NCI-H1417 (cell line): ENCODE measurements around the gene FHL3.
"Not testable (repeated sequence)": the region's sequence is repeated elsewhere in the genome, so short reads cannot be mapped to it uniquely, and the experiment has no call there.

Experiments
- DNase-seq, 3 experiments: peaks; one replicate each; lab custom pipeline; 2025; lab: John Stamatoyannopoulos, UW

The FHL3 gene

DNA sequence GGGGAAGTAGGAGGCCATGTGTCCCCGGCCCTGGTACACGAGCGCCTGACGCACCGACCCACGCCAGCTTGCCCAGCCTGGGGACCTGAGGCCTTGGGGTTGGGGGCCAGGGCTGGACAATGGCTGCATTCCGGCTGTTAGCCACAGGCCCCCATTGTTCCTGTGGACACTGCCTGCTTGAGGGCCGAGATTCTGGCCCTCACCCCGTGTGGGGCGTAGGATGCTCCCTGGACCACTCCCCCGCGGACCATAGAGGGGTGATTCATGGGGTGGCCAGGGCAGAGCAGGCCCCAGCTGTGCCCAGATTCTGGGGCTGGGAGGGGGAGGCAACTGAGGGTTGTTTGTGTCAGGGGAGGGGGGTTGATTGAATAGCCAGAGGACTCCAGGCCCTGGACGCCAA lies 29.6 kb upstream of the FHL3 start:
- no peak for DNase-seq

DNA sequence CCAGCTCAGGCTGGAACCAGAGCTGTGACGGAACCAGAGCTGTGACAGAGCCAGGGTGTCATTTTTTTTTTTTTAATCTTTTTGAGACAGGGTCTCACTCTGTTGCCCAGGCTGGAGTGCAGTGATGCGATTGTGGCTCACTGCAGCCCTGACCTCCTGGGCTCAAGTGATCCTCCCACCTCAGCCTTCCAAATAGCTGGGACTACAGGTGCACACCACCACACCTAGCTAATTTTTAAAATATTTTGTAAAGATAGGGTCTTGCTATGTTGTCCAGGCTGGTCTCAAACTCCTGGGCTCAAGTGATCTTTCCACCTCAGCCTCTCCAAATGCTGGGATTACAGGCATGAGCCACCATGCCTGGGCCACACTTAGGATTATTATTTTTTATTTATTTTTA lies 27.7 kb upstream of the FHL3 start:
- DNase-seq, result not testable (repeated sequence)

- DNase-seq, result no peak
Measured at GRCh38 chr1:38031513-38031866, 26.2 kb upstream of the FHL3 start.

GRCh38 chr1:38030596-38031512 lies 25.5 kb upstream of the FHL3 start:
- no peak for DNase-seq

- peak in 2 of 3 experiments; percentile 51 to 77 for DNase-seq
Measured at GRCh38 chr1:38029685-38030511, 24.6 kb upstream of the FHL3 start.

DNA sequence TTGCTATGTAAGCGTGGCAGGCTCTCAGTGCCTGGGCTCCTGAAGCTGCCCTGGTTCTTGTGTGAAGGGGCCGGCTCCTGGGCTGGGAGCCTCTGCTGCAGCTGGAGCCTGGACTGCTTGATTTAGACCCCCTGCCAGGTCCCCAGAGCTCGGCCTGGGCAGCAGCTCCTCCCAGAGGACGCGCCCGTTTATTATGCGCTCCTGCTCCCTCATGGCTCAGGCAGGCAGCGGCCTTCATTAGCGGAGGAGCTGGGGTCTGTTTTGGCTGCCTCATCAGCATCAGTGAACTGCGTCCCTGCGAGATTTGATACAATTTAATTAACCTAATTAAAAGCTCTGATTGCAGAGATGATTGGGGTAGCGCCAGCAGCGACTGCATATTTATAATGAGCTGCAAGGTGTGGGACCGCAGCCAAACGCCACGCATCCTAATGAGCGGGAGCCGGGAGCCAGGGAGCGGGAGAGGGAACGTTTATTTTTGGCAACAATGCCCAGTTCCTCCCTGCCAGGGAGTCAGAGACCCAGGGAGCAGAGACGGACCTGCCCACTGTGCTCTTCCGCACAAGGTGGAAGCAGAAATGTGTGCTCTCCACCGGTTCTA lies 23.9 kb upstream of the FHL3 start:
- peak in 2 of 3 experiments; percentile 80 to 91 for DNase-seq

DNA sequence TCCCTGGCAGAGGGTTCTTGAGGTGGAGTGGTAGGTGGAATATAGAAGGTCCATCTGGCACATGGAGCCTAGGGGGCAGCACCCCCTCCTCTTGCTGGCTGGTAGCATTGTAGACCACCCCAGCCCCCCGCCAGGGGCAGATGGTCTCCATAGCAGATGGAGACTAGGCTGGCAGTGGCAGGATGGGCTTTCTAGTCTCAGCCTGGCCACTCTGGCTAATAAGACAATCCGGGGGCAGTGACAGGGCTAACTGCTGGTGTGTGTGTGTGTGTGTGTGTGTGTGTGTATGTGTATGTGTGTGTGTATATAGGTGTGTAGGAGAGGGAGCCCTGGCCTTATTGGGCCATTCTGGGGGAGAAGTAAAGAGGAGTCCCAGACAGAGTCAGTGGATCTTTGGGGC lies 23.4 kb upstream of the FHL3 start:
- DNase-seq, result peak in 1 of 3 experiments; percentile 34

GRCh38 chr1:38028105-38028591 lies 22.8 kb upstream of the FHL3 start:
- peak in 2 of 3 experiments; percentile 34 to 53 for DNase-seq

DNA sequence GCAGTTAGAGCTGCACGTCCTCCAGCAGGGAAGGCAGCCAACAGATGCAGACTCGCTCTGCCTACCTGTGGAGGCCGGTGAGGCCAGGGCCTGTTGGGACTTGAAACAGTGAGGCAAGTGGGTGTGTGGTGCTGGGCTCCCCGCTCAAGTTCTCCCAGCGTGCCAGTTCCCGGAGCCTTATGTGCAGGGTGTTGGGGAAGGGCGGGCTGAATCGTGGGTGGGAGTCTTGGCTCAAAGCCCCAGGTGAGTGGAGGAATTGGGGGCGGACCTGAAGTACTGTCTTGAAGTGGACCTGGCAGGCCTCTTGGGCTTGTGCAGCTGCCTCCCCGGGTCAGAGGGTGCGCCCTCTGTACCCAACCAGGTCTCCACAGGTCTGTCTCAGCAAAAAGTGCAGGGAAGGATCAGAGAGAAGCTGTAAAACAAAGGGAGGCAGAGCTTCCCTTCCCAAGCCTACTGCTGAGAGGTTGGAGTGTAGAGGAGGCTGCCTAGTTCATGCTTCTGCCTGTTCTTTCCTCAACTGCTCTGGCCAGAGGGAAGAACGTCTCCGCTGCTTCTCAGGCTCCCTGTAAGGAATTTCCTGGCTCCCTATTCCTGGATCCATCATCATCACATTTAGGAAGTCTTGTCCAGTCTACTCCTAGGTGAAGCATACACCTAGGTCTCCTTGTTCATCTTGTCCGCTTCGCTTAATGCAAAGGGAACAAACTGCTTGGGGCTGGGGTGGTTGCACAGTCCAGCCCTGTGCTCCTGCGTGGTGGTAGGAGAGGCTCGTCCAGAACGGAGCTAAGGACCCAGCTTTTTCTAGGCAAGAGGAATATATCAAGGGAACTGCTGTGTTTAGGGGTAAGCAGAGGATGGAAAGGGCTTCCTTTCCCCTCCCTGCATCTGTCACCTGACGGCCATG lies 22.1 kb upstream of the FHL3 start:
- no peak for DNase-seq

DNA sequence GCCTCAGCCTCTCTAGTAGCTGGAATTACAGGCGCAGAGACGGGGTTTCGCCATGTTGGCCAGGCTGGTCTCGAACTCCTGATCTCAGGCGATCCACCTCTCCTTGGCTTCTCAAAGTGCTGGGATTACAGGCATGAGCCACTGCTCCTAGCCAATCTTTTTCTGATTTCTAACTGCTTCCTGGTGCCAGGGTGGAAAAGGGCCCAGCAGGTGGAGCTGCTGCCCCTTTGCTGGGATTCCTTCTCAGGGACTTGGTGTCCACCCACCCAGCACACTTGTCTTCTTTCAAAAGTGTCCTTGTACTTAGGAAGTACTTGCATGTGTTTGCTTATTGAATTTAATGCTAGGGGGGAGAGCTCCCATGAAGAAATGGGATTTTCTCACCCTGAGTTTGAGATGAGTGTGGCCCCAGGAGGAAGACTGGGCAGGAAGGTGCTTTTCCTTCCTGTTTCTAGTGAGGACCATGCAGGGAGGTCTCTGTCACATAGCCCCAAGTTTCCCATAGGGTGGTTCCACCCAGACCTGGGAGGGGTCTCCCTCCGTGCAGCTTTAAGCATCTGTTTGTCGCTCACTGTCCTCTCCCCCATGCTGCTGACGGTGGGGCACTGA lies 21.4 kb upstream of the FHL3 start:
- peak; percentile 44 to 66 (median 47) for DNase-seq

- no peak for DNase-seq
Measured at GRCh38 chr1:38025664-38026063, 20.4 kb upstream of the FHL3 start.

DNA sequence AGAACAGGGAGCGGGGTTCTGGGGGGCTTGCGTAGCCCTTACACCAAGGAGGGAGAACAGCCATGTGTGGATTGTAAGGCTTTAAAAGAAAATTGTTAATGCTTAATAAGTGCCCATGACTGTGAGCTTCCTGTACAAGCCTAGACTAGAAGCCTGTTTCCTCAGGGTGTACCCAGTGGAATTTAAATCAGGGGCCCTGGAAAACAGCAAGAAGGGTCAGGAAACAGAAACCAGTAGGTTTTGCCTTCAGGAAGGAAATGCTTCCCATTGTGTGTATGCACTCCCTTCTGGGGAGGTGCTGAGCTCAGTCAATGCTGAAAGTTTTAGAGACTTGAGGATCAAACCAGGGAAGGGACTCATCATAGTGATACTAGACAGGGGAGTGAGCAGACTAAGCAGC lies 19.9 kb upstream of the FHL3 start:
- no peak for DNase-seq

DNA sequence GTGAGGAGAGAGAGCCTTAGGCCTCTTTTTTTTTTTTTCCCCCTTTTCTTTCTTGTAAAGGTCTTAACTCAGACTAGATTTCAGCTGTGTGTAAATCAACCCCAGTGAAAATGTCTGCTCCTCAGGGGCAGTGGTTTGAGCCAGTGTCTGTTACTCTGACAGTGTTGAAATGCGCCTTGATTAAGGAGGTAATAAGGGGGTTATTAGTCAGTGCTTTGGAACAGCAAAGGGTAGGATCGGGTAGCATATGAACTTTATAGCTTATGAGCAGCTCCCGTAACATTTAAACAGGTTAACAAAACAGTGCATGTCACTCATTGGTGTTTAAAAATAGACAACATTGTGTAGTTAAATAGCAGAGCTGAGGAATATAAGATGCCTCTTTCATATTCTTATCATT lies 17.5 kb upstream of the FHL3 start:
- DNase-seq, result no peak

DNA sequence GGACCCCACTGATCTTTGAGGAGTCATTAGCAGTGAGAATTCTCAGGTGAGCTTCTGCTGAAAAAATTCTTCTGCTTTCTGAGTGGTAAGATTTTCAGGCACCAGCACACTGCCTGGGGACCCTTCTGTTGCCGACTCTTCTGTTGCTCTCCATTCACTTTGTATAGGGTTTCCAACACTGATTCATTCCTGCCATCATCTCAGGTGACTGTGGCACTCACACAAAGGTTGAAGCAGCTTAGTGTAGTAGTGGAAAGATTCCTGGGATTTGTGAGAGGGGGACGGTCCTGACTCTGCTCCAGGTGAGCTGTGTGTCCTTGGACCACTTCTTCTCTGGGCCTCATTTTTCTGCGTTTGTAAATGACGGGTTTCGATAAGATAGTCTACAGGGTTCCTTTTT lies 16.7 kb upstream of the FHL3 start:
- no peak for DNase-seq

DNA sequence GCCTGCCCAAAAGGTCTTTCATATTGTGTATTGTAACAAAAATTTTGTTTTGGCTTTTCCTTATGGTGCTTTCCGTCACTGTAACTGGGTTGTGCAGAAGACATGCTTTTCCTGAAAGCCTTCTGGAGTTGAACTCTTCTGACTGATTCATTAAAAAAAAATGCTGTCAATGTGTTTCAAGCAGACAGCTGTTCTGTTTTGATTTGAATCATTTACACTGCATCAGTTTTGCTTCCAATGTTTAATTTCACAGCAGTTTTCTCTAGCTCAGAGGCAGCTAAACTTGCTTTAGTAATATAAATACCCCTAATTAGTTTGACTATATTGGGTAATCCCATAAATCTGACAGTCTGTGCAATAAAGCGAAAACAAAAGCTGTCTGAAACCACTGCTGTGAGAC lies 15.1 kb upstream of the FHL3 start:
- peak in 1 of 3 experiments; percentile 12 for DNase-seq

- peak in 1 of 3 experiments; percentile 35 for DNase-seq
Measured at GRCh38 chr1:38018864-38019343, 13.6 kb upstream of the FHL3 start.

GRCh38 chr1:38015978-38016725 lies 10.8 kb upstream of the FHL3 start:
- no peak for DNase-seq

DNA sequence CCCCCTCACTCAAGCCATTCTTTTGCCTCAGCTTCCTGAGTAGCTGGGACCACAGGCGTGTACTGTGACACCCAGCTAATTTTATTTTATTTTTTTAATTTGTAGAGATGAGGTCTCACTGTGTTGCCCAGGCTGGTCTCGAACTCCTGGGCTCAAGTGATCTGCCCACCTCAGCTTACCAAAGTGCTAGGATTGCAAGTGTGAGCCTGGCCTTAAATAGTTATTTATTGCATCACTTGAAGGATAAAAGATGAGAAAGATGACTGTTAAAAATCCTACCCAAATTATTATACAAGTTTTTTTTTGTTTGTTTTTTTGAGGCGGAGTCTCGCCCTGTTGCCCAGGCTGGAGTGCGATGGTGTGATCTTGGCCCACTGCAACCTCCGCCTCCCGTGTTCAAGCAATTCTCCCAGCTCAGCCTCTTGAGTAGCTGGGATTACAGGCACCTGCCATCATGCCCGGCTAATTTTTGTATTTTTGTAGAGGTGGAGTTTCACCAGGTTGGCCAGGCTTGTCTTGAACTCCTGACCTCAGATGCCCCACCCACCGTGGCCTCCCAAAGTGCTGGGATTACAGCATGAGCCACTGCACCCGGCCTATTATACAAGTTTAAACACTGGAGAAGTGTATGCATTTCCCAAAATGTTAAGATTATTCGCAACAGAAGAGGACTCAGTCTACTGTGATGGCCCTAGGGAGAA lies 9.6 kb upstream of the FHL3 start:
- DNase-seq, result no peak

GRCh38 chr1:38014171-38014570 lies 8.9 kb upstream of the FHL3 start:
- no peak for DNase-seq
